ENCODE measurements around the gene STK11.

STK11 gene

GRCh38 chr19:1223018-1223855, 17.7 kb downstream of the STK11 start:
- in situ Hi-C loops (cut with MboI; ENCODE audit: low sequenced_read_pairs, unreplicated experiment): no loop called here
- DNase-seq (ENCODE audit: low spot score): peak; percentile 77
- TF ChIP-seq CTCF (IDR thresholded peaks at IDR 0.05; ENCODE audit: borderline replicate concordance, control extremely low read depth, extremely low read depth, insufficient read depth, missing control alignments): peak; percentile 47

- in situ Hi-C loops (cut with MboI; ENCODE audit: low sequenced_read_pairs, unreplicated experiment): no loop called here
- TF ChIP-seq CTCF (IDR thresholded peaks at IDR 0.05; ENCODE audit: borderline replicate concordance, control extremely low read depth, extremely low read depth, insufficient read depth, missing control alignments): no peak
- no peak for DNase-seq (ENCODE audit: low spot score)
These were observed 18.7 kb downstream of the STK11 start for GRCh38 chr19:1224047-1224825.

- in situ Hi-C loops (cut with MboI; ENCODE audit: low sequenced_read_pairs, unreplicated experiment): no loop called here
- DNase-seq (ENCODE audit: low spot score): no peak
- TF ChIP-seq CTCF (IDR thresholded peaks at IDR 0.05; ENCODE audit: borderline replicate concordance, control extremely low read depth, extremely low read depth, insufficient read depth, missing control alignments): no peak
These were observed 19.3 kb downstream of the STK11 start for GRCh38 chr19:1224847-1225246.

- no peak for TF ChIP-seq CTCF (IDR thresholded peaks at IDR 0.05; ENCODE audit: borderline replicate concordance, control extremely low read depth, extremely low read depth, insufficient read depth, missing control alignments)
- in situ Hi-C loops (cut with MboI; ENCODE audit: low sequenced_read_pairs, unreplicated experiment): no loop called here
- DNase-seq (ENCODE audit: low spot score): no peak
These were observed 20.1 kb downstream of the STK11 start for GRCh38 chr19:1225440-1226226.

- no peak for DNase-seq (ENCODE audit: low spot score)
- in situ Hi-C loops (cut with MboI; ENCODE audit: low sequenced_read_pairs, unreplicated experiment): no loop called here
- TF ChIP-seq CTCF (IDR thresholded peaks at IDR 0.05; ENCODE audit: borderline replicate concordance, control extremely low read depth, extremely low read depth, insufficient read depth, missing control alignments): no peak
These were observed 20.6 kb downstream of the STK11 start for GRCh38 chr19:1226227-1226518.

GRCh38 chr19:1226522-1227303, 21.1 kb downstream of the STK11 start:
- no peak for DNase-seq (ENCODE audit: low spot score)
- no peak for TF ChIP-seq CTCF (IDR thresholded peaks at IDR 0.05; ENCODE audit: borderline replicate concordance, control extremely low read depth, extremely low read depth, insufficient read depth, missing control alignments)
- in situ Hi-C loops (cut with MboI; ENCODE audit: low sequenced_read_pairs, unreplicated experiment): no loop called here
